A549 (cell line): ENCODE data around the gene AEBP1. TPM values are rescaled to one million over a fixed set of nuclear protein-coding genes. Genes with fewer than 3 reads are reported as not detected.

Source experiments
- ATAC-seq, 2 experiments: fragments of 200-7000 bp in 1 of 2; fragments of >200 bp in 1 of 2; cut with Nextera tagmentation in 1 of 2; cut with Tn5 transposase in 1 of 2; 3 replicates each; pipeline versions ENCODE4 v1.8.0 to v1.9.1; 2018 to 2020; ENCODE audit warnings: mild to moderate bottlenecking in 1 of 2, moderate library complexity in 1 of 2
- CTCF ChIA-PET: fragments of 300-600 bp; sonication (Branson Sonifier 250); formaldehyde crosslinking; extraction: SDS; loops from one replicate; lab custom pipeline; 2021; ENCODE audit warnings: antibody characterized with exemption, inconsistent platforms; lab: Yijun Ruan, JAX
- POLR2A ChIA-PET: fragments of 350-600 bp; formaldehyde crosslinking; extraction: SDS; loops from one replicate; lab custom pipeline; 2021; ENCODE audit warnings: antibody characterized with exemption, inconsistent platforms; lab: Yijun Ruan, JAX
- DNase-seq, 2 experiments: peaks; one replicate each; pipeline versions ENCODE4 v3.0.0 to v3.0.0-alpha.2; 2011 to 2016; ENCODE audit warnings: low read depth in 1 of 2, low spot score in 1 of 2
- FAIRE-seq: peaks from 2 replicates; lab custom pipeline; 2011; peaks lifted over from hg19 to GRCh38; lab: Jason Lieb, UNC
- H3K27ac ChIP-seq, 2 experiments: fragments of >200 bp; sonication (Bioruptor Twin); formaldehyde crosslinking; 3 replicates each; pipeline ENCODE4 v1.5.1; 2016 to 2017
- H3K4me1 ChIP-seq: fragments of >200 bp; sonication (Bioruptor Twin); formaldehyde crosslinking; 3 replicates; pipeline ENCODE4 v1.6.1; 2016
- H3K4me2 ChIP-seq: fragments of >200 bp; sonication (Bioruptor Twin); formaldehyde crosslinking; 3 replicates; pipeline ENCODE4 v1.6.1; 2016
- H3K4me3 ChIP-seq: fragments of >200 bp; sonication (Bioruptor Twin); formaldehyde crosslinking; 3 replicates; pipeline ENCODE4 v1.5.1; 2016
- H3K9me3 ChIP-seq: fragments of >200 bp; sonication (Bioruptor Twin); formaldehyde crosslinking; 3 replicates; pipeline ENCODE4 v1.6.1; 2016
- CHD4 ChIP-seq: fragments of 200-600 bp; sonication (generic); IDR thresholded peaks from 2 replicates; pipeline ENCODE4 v1.6.1; 2016; ENCODE audit warnings: antibody characterized with exemption, mild to moderate bottlenecking, borderline replicate concordance
- EHMT2 ChIP-seq: fragments of 200-600 bp; sonication (generic); IDR thresholded peaks from 2 replicates; pipeline ENCODE4 v1.6.1; 2016; ENCODE audit warnings: antibody characterized with exemption, low read depth, mild to moderate bottlenecking, moderate library complexity
- EP300 ChIP-seq, 2 experiments: fragments of >200 bp; sonication (Bioruptor Twin); formaldehyde crosslinking; IDR thresholded peaks; 2 replicates in 1 of 2; 3 replicates in 1 of 2; pipeline ENCODE4 v1.6.1; 2016 to 2017
- ESRRA ChIP-seq: fragments of 150-350 bp; IDR thresholded peaks from 2 replicates; pipeline ENCODE4 v1.6.1; 2014; ENCODE audit warnings: mild to moderate bottlenecking, low read length, borderline replicate concordance
- KDM1A ChIP-seq: fragments of 200-600 bp; sonication (generic); IDR thresholded peaks from 2 replicates; pipeline ENCODE4 v1.6.1; 2016; ENCODE audit warnings: low read depth, mild to moderate bottlenecking
- MAFK ChIP-seq: fragments of 450-650 bp; IDR thresholded peaks from 2 replicates; pipeline ENCODE4 v1.6.1; 2014; ENCODE audit not compliant: partially characterized antibody
- MAZ ChIP-seq: fragments of 150-350 bp; IDR thresholded peaks from 2 replicates; pipeline ENCODE4 v1.6.1; 2014; ENCODE audit warnings: antibody characterized with exemption, low read depth, low read length, borderline replicate concordance
- NFE2L2 ChIP-seq: fragments of 150-350 bp; conservative IDR thresholded peaks from 2 replicates; pipeline ENCODE4 v1.6.1; 2014; ENCODE audit warnings: low read length
- NPAS2 ChIP-seq: fragments of 250-450 bp; sonication (Bioruptor Pico); IDR thresholded peaks from 2 replicates; pipeline ENCODE4 v1.8.0; 2022; ENCODE audit warnings: mild to moderate bottlenecking, moderate library complexity, borderline replicate concordance
- NR3C1 ChIP-seq: fragments of >200 bp; sonication (Bioruptor Twin); formaldehyde crosslinking; IDR thresholded peaks from 3 replicates; pipeline ENCODE4 v1.6.1; 2017
- POLR2AphosphoS2 ChIP-seq: conservative IDR thresholded peaks from 2 replicates; pipeline ENCODE4 v1.6.1; 2012; ENCODE audit warnings: low read length, improper control_type of control experiment, inconsistent platforms
- RCOR1 ChIP-seq: fragments of 150-350 bp; IDR thresholded peaks from 2 replicates; pipeline ENCODE4 v1.6.1; 2014; ENCODE audit warnings: antibody characterized with exemption, low read length, low read depth
- REST ChIP-seq: fragments of 200-600 bp; sonication (generic); IDR thresholded peaks from 2 replicates; pipeline ENCODE4 v1.6.1; 2016; ENCODE audit warnings: antibody characterized with exemption, mild to moderate bottlenecking, moderate library complexity
- TFCP2L1 ChIP-seq: fragments of 250-450 bp; sonication (Bioruptor Pico); IDR thresholded peaks from 2 replicates; pipeline ENCODE4 v1.5.0; 2021; ENCODE audit warnings: mild to moderate bottlenecking
- TP53 ChIP-seq: fragments of 250-450 bp; sonication (Bioruptor Pico); IDR thresholded peaks from 2 replicates; pipeline ENCODE4 v1.5.0; 2021; ENCODE audit warnings: mild to moderate bottlenecking, moderate library complexity
- WGBS: methylation state at CpG from one replicate; pipeline ENCODE4 v1.1.6; 2017; ENCODE audit errors: missing lambda C conversion rate; 5-methylcytosine and 5-hydroxymethylcytosine counted together
- polyA plus RNA-seq, 4 experiments: library from polyadenylated mRNA; depleted of rRNA in 3 of 4; stranded (reverse); fragments of >200 nt; fragmentation: RNase III in 1 of 4; extraction: RNeasy Plus Mini Kit Qiagen cat#74134 plus additional on column Dnase treatment in 1 of 4; gene quantifications; 2 replicates in 3 of 4; 3 replicates in 1 of 4; pipeline ENCODE4 v1.2.3, GENCODE V29; 2011 to 2017

AEBP1 gene
- polyA plus RNA-seq, 2 of the 4 experiments (the other 2 are of a cell fraction), result not detected

GRCh38 chr7:44057849-44058758 lies 46.0 kb upstream of the AEBP1 start (continued):
- no peak for TF ChIP-seq POLR2AphosphoS2
- TF ChIP-seq MAFK, result no peak

- no peak for ATAC-seq
- no peak for TF ChIP-seq MAZ
- TF ChIP-seq TP53 (CRISPR knock-in tag), result no peak
- TF ChIP-seq CHD4, result no peak
- no peak for TF ChIP-seq ESRRA
- TF ChIP-seq EP300 (IDR thresholded peaks at IDR 0.05), result no peak
- TF ChIP-seq EHMT2, result no peak
- TF ChIP-seq NFE2L2, result no peak
- no peak for TF ChIP-seq NR3C1
- TF ChIP-seq NPAS2 (CRISPR knock-in tag), result no peak
- TF ChIP-seq TFCP2L1 (CRISPR knock-in tag), result no peak
- no peak for TF ChIP-seq RCOR1
- ChIA-PET CTCF (interaction anchor here (1.4 to 1.7 kb wide), 2 partner anchors 15 to 16 kb away, joined by 3 to 7 read pairs; no protein-coding TSS in a partner anchor), POLR2A (no interaction called here)
- Histone ChIP-seq H3K27ac (no peak overlapping the region), H3K9me3 (no peaks in the 10 kb centered on the region), H3K4me3 (no peak overlapping the region), H3K4me1 (no peaks in the 10 kb centered on the region), H3K4me2 (no peak overlapping the region)
- no peak for FAIRE-seq
- 88% methylated on average over 7 of the region's 7 CpGs for WGBS
- DNase-seq, result no peak
Measured at GRCh38 chr7:44058759-44059218, 45.4 kb upstream of the AEBP1 start.

- Histone ChIP-seq H3K27ac (no peak overlapping the region), H3K9me3 (no peaks in the 10 kb centered on the region), H3K4me2 (no peak overlapping the region), H3K4me3 (no peak overlapping the region), H3K4me1 (no peaks in the 10 kb centered on the region)
- DNase-seq, result no peak
- WGBS, result 94% methylated on average over 11 of the region's 14 CpGs
- POLR2A ChIA-PET, result no interaction called here
- no peak for ATAC-seq
- TF ChIP-seq REST, result no peak
- no peak for TF ChIP-seq KDM1A
- no peak for FAIRE-seq
- CTCF ChIA-PET, result interaction anchor here (1.4 to 1.7 kb wide), 2 partner anchors 14 to 16 kb away, joined by 3 to 7 read pairs; no protein-coding TSS in a partner anchor
Measured at GRCh38 chr7:44059219-44060090, 44.7 kb upstream of the AEBP1 start.
